H9 (cell line): ENCODE data around the gene FMN1. TPM values are rescaled to one million over a fixed set of nuclear protein-coding genes. Genes with fewer than 3 reads are reported as not detected.

Source experiments
- DNase-seq: peaks from one replicate; pipeline ENCODE4 v3.0.0-alpha.2; 2017
- H2AFZ ChIP-seq: one replicate; pipeline ENCODE4 v1.6.1; 2013; ENCODE audit warnings: mild to moderate bottlenecking, low read length, control low read depth, moderate library complexity
- H2AK5ac ChIP-seq: 2 replicates; pipeline ENCODE4 v1.6.1; 2013; ENCODE audit warnings: low read length, control low read depth, mixed read lengths; ENCODE audit not compliant: insufficient read length
- H2BK120ac ChIP-seq: one replicate; pipeline ENCODE4 v1.6.1; 2013; ENCODE audit warnings: low read depth, mild to moderate bottlenecking, low read length, control low read depth, inconsistent platforms; ENCODE audit not compliant: poor library complexity, severe bottlenecking
- H2BK12ac ChIP-seq: 2 replicates; pipeline ENCODE4 v1.6.1; 2013; ENCODE audit warnings: low read length, control low read depth, mixed read lengths, low read depth; ENCODE audit not compliant: insufficient read length
- H2BK15ac ChIP-seq: 2 replicates; pipeline ENCODE4 v1.6.1; 2013; ENCODE audit warnings: low read depth, low read length, control low read depth
- H2BK20ac ChIP-seq: one replicate; pipeline ENCODE4 v1.6.1; 2013; ENCODE audit warnings: low read depth, mild to moderate bottlenecking, low read length, control low read depth, inconsistent platforms; ENCODE audit not compliant: poor library complexity, severe bottlenecking
- H2BK5ac ChIP-seq: 2 replicates; pipeline ENCODE4 v1.6.1; 2013; ENCODE audit warnings: low read length, control low read depth, mixed read lengths; ENCODE audit not compliant: insufficient read length
- H3K14ac ChIP-seq: 2 replicates; pipeline ENCODE4 v1.6.1; 2013; ENCODE audit warnings: low read length, control low read depth; ENCODE audit not compliant: insufficient read depth
- H3K18ac ChIP-seq: 2 replicates; pipeline ENCODE4 v1.6.1; 2013; ENCODE audit warnings: low read depth, mild to moderate bottlenecking, mixed read lengths, low read length, control low read depth; ENCODE audit not compliant: insufficient read length
- H3K23ac ChIP-seq: 2 replicates; pipeline ENCODE4 v1.6.1; 2013; ENCODE audit warnings: low read length, control low read depth, mixed read lengths, low read depth; ENCODE audit not compliant: insufficient read length
- H3K23me2 ChIP-seq: 2 replicates; pipeline ENCODE4 v1.6.1; 2013; ENCODE audit warnings: low read depth, mild to moderate bottlenecking, mixed read lengths, low read length, control low read depth; ENCODE audit not compliant: insufficient read length, poor library complexity, severe bottlenecking
- H3K27ac ChIP-seq: 2 replicates; pipeline ENCODE4 v1.5.1; 2013; ENCODE audit warnings: low read length, control low read depth, mixed read lengths, low read depth; ENCODE audit not compliant: insufficient read length
- H3K27me3 ChIP-seq: 2 replicates; pipeline ENCODE4 v1.6.1; 2013; ENCODE audit warnings: low read length, control low read depth, inconsistent platforms; ENCODE audit not compliant: insufficient read depth
- H3K4ac ChIP-seq: 2 replicates; pipeline ENCODE4 v1.6.1; 2013; ENCODE audit warnings: low read depth, mild to moderate bottlenecking, control low read depth, inconsistent platforms, low read length, moderate library complexity
- H3K4me1 ChIP-seq: 2 replicates; pipeline ENCODE4 v1.6.1; 2013; ENCODE audit warnings: low read length, control low read depth, inconsistent platforms; ENCODE audit not compliant: insufficient read depth
- H3K4me2 ChIP-seq: 2 replicates; pipeline ENCODE4 v1.6.1; 2013; ENCODE audit warnings: low read length, control low read depth, mixed read lengths; ENCODE audit not compliant: insufficient read length, insufficient read depth
- H3K56ac ChIP-seq: 2 replicates; pipeline ENCODE4 v1.6.1; 2013; ENCODE audit warnings: low read depth, mild to moderate bottlenecking, mixed read lengths, low read length, control low read depth; ENCODE audit not compliant: insufficient read length
- H3K79me1 ChIP-seq: 2 replicates; pipeline ENCODE4 v1.6.1; 2013; ENCODE audit warnings: low read depth, mild to moderate bottlenecking, moderate library complexity, low read length, control low read depth, inconsistent platforms; ENCODE audit not compliant: insufficient read depth, poor library complexity, severe bottlenecking
- H3K79me2 ChIP-seq: 2 replicates; pipeline ENCODE4 v1.6.1; 2013; ENCODE audit warnings: low read length, control low read depth, inconsistent platforms; ENCODE audit not compliant: insufficient read depth
- H3K9ac ChIP-seq: 2 replicates; pipeline ENCODE4 v1.6.1; 2013; ENCODE audit warnings: low read length, control low read depth, mixed read lengths; ENCODE audit not compliant: insufficient read length; ENCODE audit errors: extremely low read depth
- H3K9me3 ChIP-seq: one replicate; pipeline ENCODE4 v1.6.1; 2013; ENCODE audit warnings: low read depth, low read length, inconsistent platforms; ENCODE audit not compliant: control insufficient read depth
- H3T11ph ChIP-seq: one replicate; pipeline ENCODE4 v1.6.1; 2013; ENCODE audit warnings: mild to moderate bottlenecking, low read length, control low read depth, inconsistent platforms
- H4K20me1 ChIP-seq: one replicate; pipeline ENCODE4 v1.6.1; 2013; ENCODE audit not compliant: control insufficient read depth, insufficient read length, insufficient read depth
- H4K5ac ChIP-seq: 2 replicates; pipeline ENCODE4 v1.6.1; 2013; ENCODE audit warnings: low read depth, mild to moderate bottlenecking, mixed read lengths, low read length, control low read depth; ENCODE audit not compliant: insufficient read length
- H4K8ac ChIP-seq: replicated peaks from 2 replicates; pipeline ENCODE4 v1.6.1; 2013; ENCODE audit warnings: low read length, control low read depth, mixed read lengths, low read depth; ENCODE audit not compliant: insufficient read length
- H4K91ac ChIP-seq: 2 replicates; pipeline ENCODE4 v1.6.1; 2013; ENCODE audit warnings: low read depth, mild to moderate bottlenecking, moderate library complexity, mixed read lengths, low read length, control low read depth; ENCODE audit not compliant: insufficient read length
- H3K27ac Mint-ChIP-seq, 3 experiments: 2 replicates in 2 of 3; 3 replicates in 1 of 3; pipeline ENCODE4 v1.8.0; 2020 to 2021; ENCODE audit warnings: mixed read lengths in 3 of 3, mild to moderate bottlenecking in 1 of 3, moderate library complexity in 1 of 3
- H3K27me3 Mint-ChIP-seq: 2 replicates; pipeline ENCODE4 v1.8.0; 2021; ENCODE audit warnings: low read depth, mild to moderate bottlenecking, moderate library complexity, mixed read lengths
- H3K36me3 Mint-ChIP-seq, 3 experiments: 2 replicates in 2 of 3; 3 replicates in 1 of 3; pipeline ENCODE4 v1.8.0; 2020 to 2021; ENCODE audit warnings: low read depth in 3 of 3, mixed read lengths in 3 of 3; ENCODE audit not compliant: insufficient read depth in 1 of 3
- H3K4me1 Mint-ChIP-seq, 2 experiments: 2 replicates each; pipeline ENCODE4 v1.8.0; 2020; ENCODE audit warnings: mixed read lengths in 2 of 2
- H3K4me3 Mint-ChIP-seq, 2 experiments: 2 replicates in 1 of 2; 3 replicates in 1 of 2; pipeline ENCODE4 v1.8.0; 2020 to 2021; ENCODE audit warnings: mild to moderate bottlenecking in 2 of 2, mixed read lengths in 2 of 2, moderate library complexity in 1 of 2
- H3K9me3 Mint-ChIP-seq, 2 experiments: 2 replicates in 1 of 2; 3 replicates in 1 of 2; pipeline ENCODE4 v1.8.0; 2020; ENCODE audit warnings: mild to moderate bottlenecking in 2 of 2, mixed read lengths in 2 of 2, moderate library complexity in 1 of 2
- WGBS: extraction: QIAGEN DNeasy Blood & Tissue Kit; methylation state at CpG from one replicate; pipeline ENCODE4 v1.1.7; 2013; ENCODE audit warnings: missing lambda C conversion rate, low lambda C conversion rate, mixed read lengths; ENCODE audit not compliant: insufficient read length; ENCODE audit errors: extremely low coverage; 5-methylcytosine and 5-hydroxymethylcytosine counted together
- total RNA-seq: library from RNA; stranded (reverse); gene quantifications from 2 replicates; pipeline ENCODE4 v1.2.1, GENCODE V29; 2021
- TF ChIP-seq, protein P1 (sequence below): fragments of 200-600 bp; sonication (generic); conservative IDR thresholded peaks from 3 replicates; pipeline ENCODE4 v1.8.0; 2021; ENCODE audit warnings: antibody characterized with exemption, mild to moderate bottlenecking

FMN1 gene
- total RNA-seq, 1 experiment from 2014 or later: 1.9 TPM

DNA sequence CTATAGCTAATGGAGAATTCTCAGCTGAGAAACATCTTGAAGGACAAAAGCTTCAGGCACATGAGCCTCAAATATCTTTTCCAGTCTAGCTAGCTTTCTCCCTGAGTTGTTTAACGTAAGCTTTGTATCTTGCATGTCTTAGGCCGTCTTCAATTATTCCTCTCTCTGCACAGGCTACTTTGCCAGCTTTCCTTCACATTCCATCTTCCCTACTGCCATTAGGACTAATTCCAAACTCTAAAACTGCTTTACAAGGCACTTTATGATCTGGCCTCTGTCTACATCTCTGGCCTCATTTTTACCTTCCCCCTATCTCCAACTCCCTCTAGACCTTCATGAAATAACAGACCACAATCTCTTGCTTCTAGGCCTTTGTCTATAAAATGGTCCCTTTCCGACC lies 305.3 kb downstream of the FMN1 start:
- no peaks in the 10 kb centered on the region for H3K36me3 Mint-ChIP-seq

More for the DNA sequence above, 305.3 kb downstream of the FMN1 start:
- H3K9me3 ChIP-seq: no peaks in the 10 kb centered on the region
- H2AFZ ChIP-seq: no peak overlapping the region
- no peak for DNase-seq
- no peak overlapping the region for H3K56ac ChIP-seq
- no peak overlapping the region for H3K4me3 Mint-ChIP-seq
- H2BK20ac ChIP-seq: no peak overlapping the region
- no peaks in the 10 kb centered on the region for H3K23me2 ChIP-seq
- no peaks in the 10 kb centered on the region for H3K79me1 ChIP-seq
- peaks cover 0 to 5% of the 10 kb centered on the region in 2 experiments; a peak in 1 of 5 replicates for H3K9me3 Mint-ChIP-seq
- no peak overlapping the region for H2BK5ac ChIP-seq
- no peak overlapping the region for H3K18ac ChIP-seq
- no peaks in the 10 kb centered on the region for H3K4me1 ChIP-seq
- H4K5ac ChIP-seq: no peak overlapping the region
- H2BK12ac ChIP-seq: no peak overlapping the region
- peaks cover 13% of the 10 kb centered on the region in 2 experiments for H3K4me1 Mint-ChIP-seq
- H3K79me2 ChIP-seq: no peaks in the 10 kb centered on the region
- H3K27ac Mint-ChIP-seq: no peak overlapping the region; a peak in 1 of 7 replicates
- no peak overlapping the region for H3K23ac ChIP-seq
- no peak overlapping the region for H3K4me2 ChIP-seq
- no peak overlapping the region for H4K8ac ChIP-seq
- WGBS: no CpG with 5 or more reads among the region's 3 CpGs
- H3K14ac ChIP-seq: no peak overlapping the region
- no peak overlapping the region for H3T11ph ChIP-seq
- H4K91ac ChIP-seq: no peak overlapping the region
- H3K27me3 Mint-ChIP-seq: peaks cover 4% of the 10 kb centered on the region; the same call in 1 of the 2 replicates
- H2BK15ac ChIP-seq: no peak overlapping the region
- no peak overlapping the region for H2BK120ac ChIP-seq
- no peak overlapping the region for H3K9ac ChIP-seq
- H4K20me1 ChIP-seq: no peaks in the 10 kb centered on the region
- TF ChIP-seq, protein P1, sequence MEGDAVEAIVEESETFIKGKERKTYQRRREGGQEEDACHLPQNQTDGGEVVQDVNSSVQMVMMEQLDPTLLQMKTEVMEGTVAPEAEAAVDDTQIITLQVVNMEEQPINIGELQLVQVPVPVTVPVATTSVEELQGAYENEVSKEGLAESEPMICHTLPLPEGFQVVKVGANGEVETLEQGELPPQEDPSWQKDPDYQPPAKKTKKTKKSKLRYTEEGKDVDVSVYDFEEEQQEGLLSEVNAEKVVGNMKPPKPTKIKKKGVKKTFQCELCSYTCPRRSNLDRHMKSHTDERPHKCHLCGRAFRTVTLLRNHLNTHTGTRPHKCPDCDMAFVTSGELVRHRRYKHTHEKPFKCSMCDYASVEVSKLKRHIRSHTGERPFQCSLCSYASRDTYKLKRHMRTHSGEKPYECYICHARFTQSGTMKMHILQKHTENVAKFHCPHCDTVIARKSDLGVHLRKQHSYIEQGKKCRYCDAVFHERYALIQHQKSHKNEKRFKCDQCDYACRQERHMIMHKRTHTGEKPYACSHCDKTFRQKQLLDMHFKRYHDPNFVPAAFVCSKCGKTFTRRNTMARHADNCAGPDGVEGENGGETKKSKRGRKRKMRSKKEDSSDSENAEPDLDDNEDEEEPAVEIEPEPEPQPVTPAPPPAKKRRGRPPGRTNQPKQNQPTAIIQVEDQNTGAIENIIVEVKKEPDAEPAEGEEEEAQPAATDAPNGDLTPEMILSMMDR: no peak
- no peak overlapping the region for H3K27ac ChIP-seq
- no peaks in the 10 kb centered on the region for H3K27me3 ChIP-seq
- H2AK5ac ChIP-seq: no peak overlapping the region
- H3K4ac ChIP-seq: no peak overlapping the region
